ENCODE results near the gene CYB5RL.
"Not testable (repeated sequence)": the region's sequence is repeated elsewhere in the genome, so short reads cannot be mapped to it uniquely, and the experiment has no call there.

The CYB5RL gene

DNA sequence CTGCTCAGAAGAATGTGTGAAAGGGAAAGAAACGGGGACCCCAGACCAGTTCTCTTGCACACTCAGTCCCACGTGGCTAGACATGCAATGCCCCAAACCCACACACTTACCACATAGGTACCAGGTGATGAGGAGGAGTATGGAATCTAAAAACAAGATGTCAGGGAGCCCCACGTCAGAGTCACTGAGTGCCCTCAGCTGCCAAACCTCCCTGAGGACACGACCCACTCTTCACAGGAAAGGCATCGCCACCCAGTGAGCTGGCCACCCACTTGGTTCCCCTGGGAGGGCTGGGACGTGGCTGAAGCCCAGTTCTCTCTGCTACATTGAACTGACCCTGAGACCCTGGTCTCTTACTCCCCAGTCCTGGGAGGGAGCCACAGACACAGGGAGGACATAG, 41.5 kb upstream of the CYB5RL start:
- no peak for DNase-seq (ENCODE audit: low read depth, low spot score)
- Histone ChIP-seq H3K36me3 (ENCODE audit: insufficient read depth, insufficient read length, low read length) (peaks cover 93% of the 10 kb centered on the region), H3K27me3 (ENCODE audit: insufficient read depth, insufficient read length) (no peaks in the 10 kb centered on the region), H3K4me1 (ENCODE audit: insufficient read depth, insufficient read length) (peaks cover 16% of the 10 kb centered on the region), H3K4me3 (ENCODE audit: insufficient read length, low read depth) (no peak overlapping the region), H3K9ac (ENCODE audit: insufficient read length, low read depth) (peak overlapping the region; percentile 23), H3K9me3 (ENCODE audit: insufficient read depth, low read length) (no peaks in the 10 kb centered on the region)
- TF ChIP-seq ZNF274 (IDR thresholded peaks at IDR 0.05; ENCODE audit: low read depth, low read length) (no peak), YY1 (IDR thresholded peaks at IDR 0.05; ENCODE audit: insufficient read depth, insufficient read length) (no peak), SUZ12 (IDR thresholded peaks at IDR 0.05; ENCODE audit: extremely low read depth, insufficient read depth, insufficient read length) (no peak)

DNA sequence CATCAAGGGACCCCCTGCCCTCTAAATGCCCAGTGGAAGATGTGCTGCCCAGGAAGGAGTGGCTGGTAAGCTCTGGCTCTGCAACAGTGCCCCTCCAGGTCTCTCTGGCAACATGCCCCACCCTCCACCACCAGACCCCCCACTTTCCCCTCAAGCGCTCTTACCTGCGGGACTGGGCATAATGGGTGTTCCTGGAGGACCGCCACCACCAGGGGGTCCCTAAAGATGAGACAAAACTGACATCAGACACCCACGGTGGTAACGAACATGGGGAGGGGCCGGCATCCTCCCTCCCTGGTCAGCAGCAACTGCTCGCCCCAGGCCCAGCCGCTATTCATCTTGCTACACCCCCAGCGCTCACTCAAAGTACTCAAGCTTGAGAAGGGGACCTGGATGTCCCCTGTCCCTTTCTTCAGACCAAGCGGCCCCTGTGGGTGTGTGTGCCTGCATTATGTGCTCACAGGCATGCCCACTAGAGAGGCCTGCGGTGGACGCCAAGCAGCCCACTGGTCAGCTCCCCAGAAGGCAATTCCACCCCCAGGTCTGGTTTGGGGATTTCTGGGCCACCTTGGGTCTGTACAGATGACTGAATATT, 41.0 kb upstream of the CYB5RL start:
- H3K9me3 ChIP-seq (ENCODE audit: insufficient read depth, low read length): no peaks in the 10 kb centered on the region
- DNase-seq (ENCODE audit: low read depth, low spot score): no peak
- H3K9ac ChIP-seq (ENCODE audit: insufficient read length, low read depth): no peak overlapping the region
- TF ChIP-seq ZNF274 (IDR thresholded peaks at IDR 0.05; ENCODE audit: low read depth, low read length): no peak
- TF ChIP-seq SUZ12 (IDR thresholded peaks at IDR 0.05; ENCODE audit: extremely low read depth, insufficient read depth, insufficient read length): no peak
- TF ChIP-seq YY1 (IDR thresholded peaks at IDR 0.05; ENCODE audit: insufficient read depth, insufficient read length): no peak
- no peak overlapping the region for H3K4me3 ChIP-seq (ENCODE audit: insufficient read length, low read depth)
- no peaks in the 10 kb centered on the region for H3K27me3 ChIP-seq (ENCODE audit: insufficient read depth, insufficient read length)
- H3K36me3 ChIP-seq (ENCODE audit: insufficient read depth, insufficient read length, low read length): peaks cover 93% of the 10 kb centered on the region
- peaks cover 14% of the 10 kb centered on the region for H3K4me1 ChIP-seq (ENCODE audit: insufficient read depth, insufficient read length)

DNA sequence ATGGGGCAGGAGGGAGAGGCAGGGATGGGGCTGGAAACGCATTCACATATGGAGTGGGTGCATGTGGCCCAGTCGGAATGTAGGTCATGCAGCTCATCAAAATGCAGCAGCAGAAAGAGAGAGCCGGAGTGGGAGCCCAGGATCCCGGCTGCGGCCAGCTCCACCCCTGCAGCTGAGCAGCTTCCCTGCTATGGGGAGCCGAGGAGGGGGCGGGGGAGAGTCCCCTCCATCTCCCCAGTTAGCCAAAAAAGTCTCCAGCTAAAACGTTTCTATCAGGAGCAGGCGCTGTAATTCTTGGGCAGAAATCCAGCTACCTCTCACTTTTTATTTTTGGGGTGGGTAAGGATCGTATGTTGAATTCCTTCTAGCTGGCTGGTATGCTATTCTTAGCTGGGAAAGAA, 39.8 kb upstream of the CYB5RL start:
- peaks cover 6% of the 10 kb centered on the region for H3K4me1 ChIP-seq (ENCODE audit: insufficient read depth, insufficient read length)
- DNase-seq (ENCODE audit: low read depth, low spot score): no peak
- H3K27me3 ChIP-seq (ENCODE audit: insufficient read depth, insufficient read length): no peaks in the 10 kb centered on the region
- H3K9me3 ChIP-seq (ENCODE audit: insufficient read depth, low read length): peaks cover 4% of the 10 kb centered on the region; the same call in 1 of the 2 replicates
- TF ChIP-seq YY1 (IDR thresholded peaks at IDR 0.05; ENCODE audit: insufficient read depth, insufficient read length) (no peak), ZNF274 (IDR thresholded peaks at IDR 0.05; ENCODE audit: low read depth, low read length) (no peak), SUZ12 (IDR thresholded peaks at IDR 0.05; ENCODE audit: extremely low read depth, insufficient read depth, insufficient read length) (no peak)
- peaks cover 87% of the 10 kb centered on the region for H3K36me3 ChIP-seq (ENCODE audit: insufficient read depth, insufficient read length, low read length)
- H3K9ac ChIP-seq (ENCODE audit: insufficient read length, low read depth): no peak overlapping the region
- H3K4me3 ChIP-seq (ENCODE audit: insufficient read length, low read depth): no peak overlapping the region

DNA sequence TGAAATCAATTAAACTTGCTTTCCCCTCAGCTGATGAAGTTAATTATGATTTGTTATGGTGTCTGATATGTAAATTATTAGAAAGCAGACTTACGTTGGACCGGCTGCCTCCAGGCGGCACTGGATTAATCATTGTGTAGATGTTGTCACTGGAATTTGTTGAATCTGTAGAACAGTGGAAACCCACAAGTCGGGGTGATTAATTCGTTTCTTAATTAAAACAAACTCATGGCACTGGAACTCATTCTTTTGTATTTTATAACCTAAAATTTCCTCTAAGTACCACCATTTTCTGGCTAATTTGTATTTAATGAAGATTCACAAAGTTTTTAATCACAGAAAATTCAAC, 39.2 kb upstream of the CYB5RL start:
- Histone ChIP-seq H3K9ac (ENCODE audit: insufficient read length, low read depth) (no peak overlapping the region), H3K4me1 (ENCODE audit: insufficient read depth, insufficient read length) (peaks cover 3% of the 10 kb centered on the region), H3K9me3 (ENCODE audit: insufficient read depth, low read length) (peaks cover 8% of the 10 kb centered on the region; the same call in 1 of the 2 replicates), H3K27me3 (ENCODE audit: insufficient read depth, insufficient read length) (no peaks in the 10 kb centered on the region), H3K4me3 (ENCODE audit: insufficient read length, low read depth) (no peak overlapping the region), H3K36me3 (ENCODE audit: insufficient read depth, insufficient read length, low read length) (peaks cover 86% of the 10 kb centered on the region)
- DNase-seq (ENCODE audit: low read depth, low spot score): no peak
- TF ChIP-seq ZNF274 (IDR thresholded peaks at IDR 0.05; ENCODE audit: low read depth, low read length): no peak
- no peak for TF ChIP-seq SUZ12 (IDR thresholded peaks at IDR 0.05; ENCODE audit: extremely low read depth, insufficient read depth, insufficient read length)
- TF ChIP-seq YY1 (IDR thresholded peaks at IDR 0.05; ENCODE audit: insufficient read depth, insufficient read length): no peak

DNA sequence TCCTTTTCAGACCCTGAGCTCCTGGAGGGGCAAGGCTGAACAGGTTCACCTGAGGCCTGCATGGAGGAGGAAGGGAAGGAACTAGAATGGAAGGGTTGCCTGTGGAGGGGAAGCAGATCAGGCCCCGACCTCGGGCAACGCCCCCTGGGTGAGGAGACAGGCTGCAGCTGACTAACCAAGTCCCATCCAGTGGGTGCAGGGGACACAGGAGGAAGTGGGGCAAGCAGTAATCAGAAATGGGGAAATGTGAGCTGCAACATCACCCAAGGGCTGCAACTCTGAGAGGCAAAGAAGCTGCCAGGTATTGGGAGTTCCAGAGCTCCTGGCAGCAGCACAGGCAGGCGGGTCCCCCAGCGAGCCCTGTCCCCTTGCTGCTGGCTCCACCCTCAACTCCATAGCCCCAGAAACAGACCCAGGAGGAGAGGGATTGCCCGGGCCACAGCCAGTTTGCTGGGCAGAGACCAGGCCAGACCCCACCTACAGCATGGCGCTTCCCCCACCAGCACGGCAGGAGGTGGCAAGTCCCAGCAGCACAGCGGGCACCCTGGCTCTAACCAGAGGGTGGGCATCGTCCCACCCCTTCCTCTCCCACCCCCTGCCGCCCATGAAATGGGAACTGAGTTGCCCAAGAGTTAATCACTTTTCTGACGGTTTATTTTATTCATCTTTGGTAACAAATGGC, 38.7 kb upstream of the CYB5RL start:
- Histone ChIP-seq H3K4me3 (ENCODE audit: insufficient read length, low read depth) (no peak overlapping the region), H3K9me3 (ENCODE audit: insufficient read depth, low read length) (peaks cover 8% of the 10 kb centered on the region; the same call in 1 of the 2 replicates), H3K9ac (ENCODE audit: insufficient read length, low read depth) (no peak overlapping the region), H3K36me3 (ENCODE audit: insufficient read depth, insufficient read length, low read length) (peaks cover 81% of the 10 kb centered on the region), H3K27me3 (ENCODE audit: insufficient read depth, insufficient read length) (no peaks in the 10 kb centered on the region), H3K4me1 (ENCODE audit: insufficient read depth, insufficient read length) (peaks cover 3% of the 10 kb centered on the region)
- TF ChIP-seq YY1 (IDR thresholded peaks at IDR 0.05; ENCODE audit: insufficient read depth, insufficient read length) (no peak), SUZ12 (IDR thresholded peaks at IDR 0.05; ENCODE audit: extremely low read depth, insufficient read depth, insufficient read length) (no peak), ZNF274 (IDR thresholded peaks at IDR 0.05; ENCODE audit: low read depth, low read length) (no peak)
- no peak for DNase-seq (ENCODE audit: low read depth, low spot score)

DNA sequence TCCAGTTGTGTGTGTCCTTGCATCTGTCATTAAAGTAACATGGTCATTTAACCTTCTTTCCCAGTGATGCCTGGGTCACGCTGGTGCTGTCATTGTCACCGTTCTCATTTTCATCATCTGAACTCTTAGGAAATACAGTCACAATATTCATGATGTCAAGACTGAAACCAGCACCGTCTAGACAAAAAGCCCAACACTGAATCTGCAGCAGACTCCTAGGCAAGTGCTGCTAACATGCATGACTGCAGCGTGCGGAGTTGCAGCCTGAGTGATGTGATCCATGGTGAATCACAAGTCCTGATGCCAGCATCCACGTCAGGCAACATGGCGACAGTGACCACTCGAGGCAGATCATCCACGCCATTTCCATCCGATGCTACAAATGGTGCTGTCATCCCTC, 37.8 kb upstream of the CYB5RL start:
- Histone ChIP-seq H3K9me3 (ENCODE audit: insufficient read depth, low read length) (peaks cover 8% of the 10 kb centered on the region; the same call in 1 of the 2 replicates), H3K4me1 (ENCODE audit: insufficient read depth, insufficient read length) (peaks cover 3% of the 10 kb centered on the region), H3K4me3 (ENCODE audit: insufficient read length, low read depth) (no peak overlapping the region), H3K9ac (ENCODE audit: insufficient read length, low read depth) (no peak overlapping the region), H3K27me3 (ENCODE audit: insufficient read depth, insufficient read length) (no peaks in the 10 kb centered on the region), H3K36me3 (ENCODE audit: insufficient read depth, insufficient read length, low read length) (peaks cover 72% of the 10 kb centered on the region)
- no peak for TF ChIP-seq YY1 (IDR thresholded peaks at IDR 0.05; ENCODE audit: insufficient read depth, insufficient read length)
- TF ChIP-seq SUZ12 (IDR thresholded peaks at IDR 0.05; ENCODE audit: extremely low read depth, insufficient read depth, insufficient read length): no peak
- DNase-seq (ENCODE audit: low read depth, low spot score): no peak

DNA sequence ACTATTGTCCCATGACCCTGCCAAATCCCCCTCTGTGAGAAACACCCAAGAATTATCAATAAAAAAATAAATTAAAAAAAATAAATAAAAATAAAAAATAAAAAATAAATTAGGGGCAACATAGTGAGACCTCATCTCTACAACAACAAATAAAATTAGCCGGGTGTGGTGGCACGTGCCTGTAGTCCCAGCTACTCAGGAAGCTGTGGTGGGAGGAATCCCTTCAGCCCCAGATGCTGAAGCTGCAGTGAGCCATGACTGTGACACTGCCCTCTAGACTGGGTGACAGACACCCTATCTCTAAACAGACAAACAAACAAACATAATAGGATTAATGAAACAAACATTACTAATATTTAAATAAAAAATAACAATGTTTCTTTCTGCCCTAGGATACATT, 34.5 kb upstream of the CYB5RL start:
- H3K4me3 ChIP-seq (ENCODE audit: insufficient read length, low read depth): no peak overlapping the region
- H3K4me1 ChIP-seq (ENCODE audit: insufficient read depth, insufficient read length): peaks cover 10% of the 10 kb centered on the region
- peaks cover 16% of the 10 kb centered on the region; the same call in 1 of the 2 replicates for H3K9me3 ChIP-seq (ENCODE audit: insufficient read depth, low read length)
- H3K36me3 ChIP-seq (ENCODE audit: insufficient read depth, insufficient read length, low read length): peaks cover 61% of the 10 kb centered on the region
- no peak overlapping the region for H3K9ac ChIP-seq (ENCODE audit: insufficient read length, low read depth)
- no peak for DNase-seq (ENCODE audit: low read depth, low spot score)
- H3K27me3 ChIP-seq (ENCODE audit: insufficient read depth, insufficient read length): no peaks in the 10 kb centered on the region
- TF ChIP-seq YY1 (IDR thresholded peaks at IDR 0.05; ENCODE audit: insufficient read depth, insufficient read length): no peak
- TF ChIP-seq SUZ12 (IDR thresholded peaks at IDR 0.05; ENCODE audit: extremely low read depth, insufficient read depth, insufficient read length): no peak
- TF ChIP-seq ZNF274 (IDR thresholded peaks at IDR 0.05; ENCODE audit: low read depth, low read length): no peak

DNA sequence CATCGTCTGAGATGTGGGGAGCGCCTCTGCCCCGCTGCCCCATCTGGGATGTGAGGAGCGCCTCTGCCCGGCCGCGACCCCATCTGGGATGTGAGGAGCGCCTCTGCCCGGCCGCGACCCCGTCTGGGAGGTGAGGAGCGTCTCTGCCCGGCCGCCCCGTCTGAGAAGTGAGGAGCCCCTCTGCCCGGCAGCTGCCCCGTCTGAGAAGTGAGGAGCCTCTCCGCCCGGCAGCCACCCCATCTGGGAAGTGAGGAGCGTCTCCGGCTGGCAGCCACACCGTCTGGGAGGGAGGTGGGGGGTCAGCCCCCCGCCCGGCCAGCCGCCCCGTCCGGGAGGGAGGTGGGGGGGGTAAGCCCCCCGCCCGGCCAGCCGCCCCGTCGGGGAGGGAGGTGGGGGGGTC, 33.4 kb upstream of the CYB5RL start:
- not testable (repeated sequence) for H3K9ac ChIP-seq (ENCODE audit: insufficient read length, low read depth); H3K27me3 ChIP-seq (ENCODE audit: insufficient read depth, insufficient read length); DNase-seq (ENCODE audit: low read depth, low spot score); H3K4me3 ChIP-seq (ENCODE audit: insufficient read length, low read depth)
- peaks cover 20% of the 10 kb centered on the region for H3K4me1 ChIP-seq (ENCODE audit: insufficient read depth, insufficient read length)
- H3K9me3 ChIP-seq (ENCODE audit: insufficient read depth, low read length): peaks cover 16% of the 10 kb centered on the region; the same call in 1 of the 2 replicates
- peaks cover 61% of the 10 kb centered on the region for H3K36me3 ChIP-seq (ENCODE audit: insufficient read depth, insufficient read length, low read length)

Data from NT2/D1 (cell line).